Measurements from ENCODE around the gene PTH2R. TPM values are rescaled to one million over a fixed set of nuclear protein-coding genes. Genes with fewer than 3 reads are reported as not detected.
"Not testable (repeated sequence)": the region's sequence is repeated elsewhere in the genome, so short reads cannot be mapped to it uniquely, and the experiment has no call there.

PTH2R gene
- total RNA-seq, 1 donor from 2014 or later: 1.1 TPM

DNA sequence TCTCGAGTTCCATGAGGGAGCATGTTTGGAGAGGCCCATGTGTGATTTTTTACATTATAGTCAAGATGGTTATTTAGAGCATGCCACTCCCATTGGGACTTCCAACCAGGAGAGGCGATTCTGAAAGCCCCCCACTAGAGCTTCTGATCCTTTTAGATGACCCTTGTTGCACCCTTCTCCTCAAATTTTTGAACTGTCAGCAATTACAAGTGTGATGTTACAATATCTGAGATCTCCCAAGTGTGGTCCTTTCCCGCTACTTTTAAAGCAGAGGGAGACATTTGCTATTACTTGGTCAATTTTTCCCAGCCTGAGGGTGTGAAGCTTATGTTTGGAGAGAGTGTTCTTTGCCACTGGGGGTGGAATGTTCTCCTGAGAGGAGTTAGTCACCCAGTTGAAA, 16.7 kb upstream of the PTH2R start:
- no peak for DNase-seq (ENCODE audit: low spot score)

- no peak for DNase-seq (ENCODE audit: low spot score)
Measured at GRCh38 chr2:208392300-208392699, 14.3 kb upstream of the PTH2R start.

- not testable (repeated sequence) for DNase-seq (ENCODE audit: low spot score)
Measured at GRCh38 chr2:208396796-208397195, 9.8 kb upstream of the PTH2R start.

- no peak for DNase-seq (ENCODE audit: low spot score)
Measured at GRCh38 chr2:208399201-208399600, 7.4 kb upstream of the PTH2R start.

DNA sequence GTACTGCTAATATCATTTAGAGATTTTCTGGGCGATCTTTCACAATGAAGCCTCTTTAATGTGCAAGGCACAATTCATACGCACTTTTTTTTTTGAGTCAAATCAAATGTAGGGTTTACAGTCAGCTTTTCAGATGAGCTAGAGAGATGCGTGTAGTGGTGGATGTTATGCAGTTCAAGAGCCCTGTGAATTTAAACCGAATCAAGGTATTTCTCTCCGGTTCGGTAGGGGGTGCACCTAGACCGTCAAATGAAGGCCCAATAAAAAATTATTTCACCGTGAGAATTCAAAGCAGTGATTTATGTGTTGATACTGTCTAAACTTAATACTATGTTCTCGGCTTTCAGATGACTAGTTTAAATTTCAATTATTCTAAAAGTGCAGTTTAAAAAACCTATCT, 1.1 kb downstream of the PTH2R start:
- DNase-seq (ENCODE audit: low spot score): no peak

- DNase-seq (ENCODE audit: low spot score): no peak
Measured at GRCh38 chr2:208413931-208414330, 7.3 kb downstream of the PTH2R start.

GRCh38 chr2:208415255-208415654, 8.7 kb downstream of the PTH2R start:
- DNase-seq (ENCODE audit: low spot score): no peak

GRCh38 chr2:208415897-208416296, 9.3 kb downstream of the PTH2R start:
- no peak for DNase-seq (ENCODE audit: low spot score)

- no peak for DNase-seq (ENCODE audit: low spot score)
Measured at GRCh38 chr2:208426412-208427045, 19.9 kb downstream of the PTH2R start.

DNA sequence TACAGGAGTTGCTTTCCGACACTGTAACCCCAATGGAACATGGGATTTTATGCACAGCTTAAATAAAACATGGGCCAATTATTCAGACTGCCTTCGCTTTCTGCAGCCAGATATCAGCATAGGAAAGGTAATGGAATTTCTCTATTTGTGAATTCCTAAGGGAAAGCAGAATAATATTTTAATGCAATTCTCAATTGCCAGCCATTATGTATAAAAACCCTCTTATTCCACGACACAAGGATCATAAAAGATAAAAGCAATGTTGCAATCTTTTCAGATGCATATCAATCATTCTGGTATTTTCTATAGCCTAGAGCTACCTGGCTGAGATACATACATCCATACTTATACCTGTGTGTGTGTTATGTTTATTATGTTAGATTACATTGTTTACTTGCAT, 31.2 kb downstream of the PTH2R start:
- no peak for DNase-seq (ENCODE audit: low spot score)

DNA sequence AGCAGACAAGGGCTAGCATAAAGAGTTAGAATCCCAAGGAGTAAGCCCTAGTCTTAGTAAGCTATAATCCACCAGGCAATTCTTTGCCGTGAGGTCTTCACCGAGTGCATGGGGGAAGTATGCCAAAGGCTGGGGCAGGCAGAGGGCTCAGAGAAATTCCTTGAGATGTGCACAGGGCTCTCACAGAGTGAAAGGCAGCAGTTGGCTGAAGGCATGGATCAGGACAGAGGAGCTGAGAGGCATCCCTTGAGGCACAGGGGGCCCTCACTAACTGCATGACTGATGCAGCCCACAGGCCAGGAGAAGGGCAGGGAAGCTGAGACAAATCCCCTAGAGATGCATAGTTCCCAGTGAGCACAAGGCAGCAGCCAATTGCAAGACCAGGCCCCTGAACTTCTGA, 34.1 kb downstream of the PTH2R start:
- no peak for DNase-seq (ENCODE audit: low spot score)

DNA sequence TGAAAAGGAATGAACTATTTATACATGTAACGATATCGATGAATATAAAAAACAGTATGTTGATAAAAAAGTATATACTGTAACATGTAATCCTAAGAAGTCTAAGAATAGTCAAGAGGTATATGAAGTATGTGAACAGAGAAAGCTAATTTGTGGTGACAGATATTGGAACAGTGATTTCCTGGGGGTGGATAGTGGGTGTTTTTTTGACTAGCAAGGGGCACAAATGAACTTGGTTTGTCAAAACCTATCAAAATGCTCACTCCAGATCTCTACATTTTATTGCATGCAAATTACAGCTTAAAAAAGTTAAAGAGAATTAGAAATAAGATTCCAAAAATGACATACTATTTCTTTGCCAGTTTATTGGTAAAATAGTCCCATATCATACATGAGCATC, 35.4 kb downstream of the PTH2R start:
- DNase-seq (ENCODE audit: low spot score): no peak

- DNase-seq (ENCODE audit: low spot score): not testable (repeated sequence)
Measured at GRCh38 chr2:208447447-208447846, 40.9 kb downstream of the PTH2R start.

- no peak for DNase-seq (ENCODE audit: low spot score)
Measured at GRCh38 chr2:208451061-208451460, 44.5 kb downstream of the PTH2R start.

DNA sequence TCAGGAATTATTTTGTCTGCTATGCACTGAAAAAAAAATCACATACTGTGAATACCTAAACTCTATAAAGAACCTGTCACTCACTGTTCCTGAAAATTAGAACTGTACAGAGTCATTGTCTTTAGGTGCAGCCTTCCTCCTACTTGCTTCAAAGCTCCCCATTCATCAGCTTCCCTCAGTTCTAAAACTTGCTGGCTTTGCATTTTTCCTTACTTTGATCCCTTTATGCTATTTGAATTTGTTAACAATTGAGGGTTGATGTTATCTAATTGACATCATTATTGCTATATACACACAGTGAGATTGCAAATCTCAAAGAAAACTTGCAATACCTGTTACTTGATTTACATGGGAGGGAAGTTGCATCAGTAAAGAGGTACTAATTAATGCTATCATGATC, 48.3 kb downstream of the PTH2R start:
- DNase-seq (ENCODE audit: low spot score): no peak

DNA sequence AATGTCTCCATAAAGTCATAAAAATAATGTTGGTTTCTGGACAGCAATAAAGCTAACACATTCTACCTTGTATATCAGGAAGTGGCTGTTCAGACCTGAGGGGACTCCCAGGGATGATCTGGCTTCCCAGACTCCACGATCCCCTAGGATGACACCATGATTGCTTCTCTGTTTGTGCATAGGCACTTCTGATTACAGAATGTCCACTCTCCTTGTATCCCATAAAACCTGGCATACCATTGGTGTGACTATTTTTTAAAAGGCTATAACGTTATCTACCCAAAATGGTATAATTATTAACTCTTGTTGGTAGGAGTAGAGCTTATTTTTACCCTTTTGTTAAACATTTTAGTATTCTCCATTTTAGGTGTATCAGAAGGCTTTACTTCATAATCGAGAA, 57.1 kb downstream of the PTH2R start:
- no peak for DNase-seq (ENCODE audit: low spot score)

GRCh38 chr2:208464205-208464604, 57.6 kb downstream of the PTH2R start:
- DNase-seq (ENCODE audit: low spot score): no peak

DNA sequence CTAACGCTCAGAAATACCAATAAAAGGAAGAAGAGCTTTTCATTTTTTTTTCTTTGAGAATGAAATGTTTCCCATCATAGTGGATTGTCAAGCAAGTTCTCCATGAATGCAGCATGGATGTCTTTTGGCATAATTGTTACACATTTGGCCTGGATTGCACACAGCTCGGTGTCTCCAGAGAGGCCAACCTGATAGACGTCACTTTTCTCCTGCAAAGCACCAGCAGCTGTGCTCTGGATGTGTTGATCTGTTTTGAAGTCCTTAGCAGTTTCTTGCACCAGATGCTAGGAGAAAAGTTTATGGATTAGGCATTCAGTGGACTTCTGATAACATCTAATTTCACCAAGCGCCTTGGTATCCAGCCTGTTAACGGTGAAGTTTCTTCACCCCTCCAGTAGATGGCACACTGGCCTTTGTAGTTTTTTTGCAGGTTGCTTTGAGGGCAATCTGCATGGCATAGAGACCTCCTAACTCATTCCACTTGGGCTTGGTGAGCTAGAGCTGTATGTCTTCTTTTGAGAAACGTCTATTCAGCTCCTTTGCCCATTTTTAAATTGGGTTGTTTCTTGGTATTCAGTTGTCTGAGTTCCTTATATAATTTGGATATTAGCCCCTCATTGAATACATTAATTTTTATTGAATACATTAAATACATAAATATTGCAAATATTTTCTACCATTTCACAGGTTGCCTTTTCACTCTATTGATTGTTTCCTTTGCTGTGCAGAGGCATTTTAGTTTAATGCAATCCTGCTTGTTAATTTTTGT, 59.7 kb downstream of the PTH2R start:
- DNase-seq (ENCODE audit: low spot score): no peak

DNA sequence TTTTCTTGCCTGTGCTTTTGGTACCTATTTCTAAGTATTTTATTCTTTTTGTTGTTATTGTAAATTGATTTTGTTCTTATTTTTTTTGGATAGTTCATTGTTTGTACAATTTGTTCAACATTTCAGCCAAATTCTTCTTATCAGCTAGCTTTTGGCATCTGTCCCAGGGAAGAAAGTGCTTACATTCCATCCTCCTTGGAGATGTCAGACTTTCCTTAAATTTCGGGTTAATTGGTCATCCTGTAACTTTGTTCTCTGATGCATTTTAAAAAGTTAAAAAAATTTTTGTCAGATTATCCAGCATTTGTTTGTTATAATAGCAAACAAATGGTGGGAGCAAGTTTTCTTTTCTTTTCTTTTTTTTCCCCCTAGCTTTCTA, 60.3 kb downstream of the PTH2R start:
- DNase-seq (ENCODE audit: low spot score): no peak

- no peak for DNase-seq (ENCODE audit: low spot score)
Measured at GRCh38 chr2:208467564-208467963, 61.0 kb downstream of the PTH2R start.

- DNase-seq (ENCODE audit: low spot score): no peak
Measured at GRCh38 chr2:208477741-208478140, 71.1 kb downstream of the PTH2R start.

DNA sequence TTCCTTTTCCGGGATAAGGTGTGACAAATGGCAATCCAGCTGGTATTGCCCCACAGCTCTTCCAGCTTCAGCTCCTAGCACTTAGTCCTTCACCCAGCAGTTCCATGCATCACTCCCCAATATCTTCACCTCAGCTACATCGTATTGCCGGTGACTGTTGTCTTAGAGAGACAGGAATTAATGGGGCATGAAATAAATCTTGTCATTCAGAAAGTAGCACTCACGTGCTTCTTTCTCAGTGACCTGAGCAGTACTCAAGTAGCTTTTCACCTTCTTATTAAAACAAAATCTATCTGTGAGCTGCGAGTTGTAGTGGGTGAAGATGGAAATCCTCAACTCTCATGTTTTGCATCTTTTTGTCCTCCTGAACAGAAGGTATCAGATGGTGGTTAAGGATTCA, 72.8 kb downstream of the PTH2R start:
- DNase-seq (ENCODE audit: low spot score): no peak

GRCh38 chr2:208481945-208482344, 75.4 kb downstream of the PTH2R start:
- not testable (repeated sequence) for DNase-seq (ENCODE audit: low spot score)

All from mucosa of gallbladder (tissue), 1 donor.